NB4 (cell line): ENCODE measurements around the gene PPIF.

ENCODE experiments used
- MYC ChIP-seq: IDR thresholded peaks from 2 replicates; pipeline ENCODE4 v1.6.1; 2011; ENCODE audit warnings: low read depth, low read length
- POLR2A ChIP-seq: IDR thresholded peaks from 2 replicates; pipeline ENCODE4 v1.6.1; 2011; ENCODE audit warnings: mild to moderate bottlenecking; ENCODE audit not compliant: insufficient read length; ENCODE audit errors: extremely low read depth
- TF ChIP-seq, protein P1 (sequence below): IDR thresholded peaks from one replicate; pipeline ENCODE4 v1.5.1; 2012; ENCODE audit warnings: low read depth, low read length
- TF ChIP-seq, protein P2 (sequence below): IDR thresholded peaks from 2 replicates; pipeline ENCODE4 v1.6.1; 2011; ENCODE audit warnings: low read depth, low read length

DNA sequence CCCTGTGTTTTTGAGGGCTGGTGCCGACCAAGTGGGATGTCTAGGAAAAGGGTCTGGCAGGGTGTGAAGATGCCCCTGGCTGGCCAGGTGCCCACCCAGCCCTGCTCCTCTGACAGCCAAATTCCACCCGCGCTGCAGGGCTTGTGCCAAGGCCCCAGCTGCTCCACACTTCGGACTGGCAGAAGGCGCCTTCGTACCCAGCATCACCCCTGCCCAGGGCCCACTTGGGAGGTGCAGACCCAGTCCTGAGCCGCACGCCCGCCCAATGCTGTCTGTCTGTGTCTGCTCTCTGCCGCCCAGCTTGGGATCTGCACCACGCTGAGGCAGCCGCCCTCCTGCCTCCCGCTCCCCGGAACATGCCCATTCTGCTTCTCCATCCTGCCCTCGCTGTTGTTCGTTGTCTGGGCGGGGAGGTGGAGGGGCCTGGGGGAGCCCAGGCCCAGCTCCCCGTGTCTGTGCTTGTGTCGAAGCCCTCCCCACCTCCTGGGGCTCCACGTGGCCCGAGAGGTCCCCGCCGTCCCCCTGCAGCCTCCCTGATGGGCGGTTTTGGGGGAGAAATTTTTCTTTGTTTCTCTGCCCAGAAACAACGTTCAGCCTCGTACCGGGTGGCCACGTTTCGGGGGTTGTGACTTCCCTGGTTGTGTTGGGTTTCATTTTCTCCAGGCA, 36.9 kb upstream of the PPIF start:
- TF ChIP-seq POLR2A (no peak), MYC (no peak)
- TF ChIP-seq, protein P1, sequence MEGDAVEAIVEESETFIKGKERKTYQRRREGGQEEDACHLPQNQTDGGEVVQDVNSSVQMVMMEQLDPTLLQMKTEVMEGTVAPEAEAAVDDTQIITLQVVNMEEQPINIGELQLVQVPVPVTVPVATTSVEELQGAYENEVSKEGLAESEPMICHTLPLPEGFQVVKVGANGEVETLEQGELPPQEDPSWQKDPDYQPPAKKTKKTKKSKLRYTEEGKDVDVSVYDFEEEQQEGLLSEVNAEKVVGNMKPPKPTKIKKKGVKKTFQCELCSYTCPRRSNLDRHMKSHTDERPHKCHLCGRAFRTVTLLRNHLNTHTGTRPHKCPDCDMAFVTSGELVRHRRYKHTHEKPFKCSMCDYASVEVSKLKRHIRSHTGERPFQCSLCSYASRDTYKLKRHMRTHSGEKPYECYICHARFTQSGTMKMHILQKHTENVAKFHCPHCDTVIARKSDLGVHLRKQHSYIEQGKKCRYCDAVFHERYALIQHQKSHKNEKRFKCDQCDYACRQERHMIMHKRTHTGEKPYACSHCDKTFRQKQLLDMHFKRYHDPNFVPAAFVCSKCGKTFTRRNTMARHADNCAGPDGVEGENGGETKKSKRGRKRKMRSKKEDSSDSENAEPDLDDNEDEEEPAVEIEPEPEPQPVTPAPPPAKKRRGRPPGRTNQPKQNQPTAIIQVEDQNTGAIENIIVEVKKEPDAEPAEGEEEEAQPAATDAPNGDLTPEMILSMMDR, result no peak
- TF ChIP-seq, protein P2, sequence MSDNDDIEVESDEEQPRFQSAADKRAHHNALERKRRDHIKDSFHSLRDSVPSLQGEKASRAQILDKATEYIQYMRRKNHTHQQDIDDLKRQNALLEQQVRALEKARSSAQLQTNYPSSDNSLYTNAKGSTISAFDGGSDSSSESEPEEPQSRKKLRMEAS, result no peak
